ENCODE measurements around the gene MRC2.

The MRC2 gene

DNA sequence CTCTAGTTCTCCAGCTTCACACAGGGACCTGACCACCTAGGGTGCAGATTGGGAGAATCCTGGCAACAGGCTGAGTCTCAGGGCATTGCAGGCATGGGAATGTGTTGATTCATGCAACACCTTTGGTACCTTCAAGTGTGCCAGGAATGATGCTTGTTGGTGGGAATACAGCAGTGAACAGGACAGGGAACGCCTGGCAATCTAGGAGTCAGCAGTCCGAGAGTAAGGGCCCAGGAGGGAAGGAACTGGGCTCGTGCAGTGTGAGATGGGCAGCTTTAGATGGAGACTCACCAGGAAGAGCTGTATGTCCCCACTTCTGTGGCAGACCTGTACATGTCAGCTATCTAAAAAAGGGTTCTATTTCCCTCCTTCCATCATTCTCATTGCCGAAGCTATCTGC, 12.0 kb upstream of the MRC2 start:
- DNase-seq, result no peak

DNA sequence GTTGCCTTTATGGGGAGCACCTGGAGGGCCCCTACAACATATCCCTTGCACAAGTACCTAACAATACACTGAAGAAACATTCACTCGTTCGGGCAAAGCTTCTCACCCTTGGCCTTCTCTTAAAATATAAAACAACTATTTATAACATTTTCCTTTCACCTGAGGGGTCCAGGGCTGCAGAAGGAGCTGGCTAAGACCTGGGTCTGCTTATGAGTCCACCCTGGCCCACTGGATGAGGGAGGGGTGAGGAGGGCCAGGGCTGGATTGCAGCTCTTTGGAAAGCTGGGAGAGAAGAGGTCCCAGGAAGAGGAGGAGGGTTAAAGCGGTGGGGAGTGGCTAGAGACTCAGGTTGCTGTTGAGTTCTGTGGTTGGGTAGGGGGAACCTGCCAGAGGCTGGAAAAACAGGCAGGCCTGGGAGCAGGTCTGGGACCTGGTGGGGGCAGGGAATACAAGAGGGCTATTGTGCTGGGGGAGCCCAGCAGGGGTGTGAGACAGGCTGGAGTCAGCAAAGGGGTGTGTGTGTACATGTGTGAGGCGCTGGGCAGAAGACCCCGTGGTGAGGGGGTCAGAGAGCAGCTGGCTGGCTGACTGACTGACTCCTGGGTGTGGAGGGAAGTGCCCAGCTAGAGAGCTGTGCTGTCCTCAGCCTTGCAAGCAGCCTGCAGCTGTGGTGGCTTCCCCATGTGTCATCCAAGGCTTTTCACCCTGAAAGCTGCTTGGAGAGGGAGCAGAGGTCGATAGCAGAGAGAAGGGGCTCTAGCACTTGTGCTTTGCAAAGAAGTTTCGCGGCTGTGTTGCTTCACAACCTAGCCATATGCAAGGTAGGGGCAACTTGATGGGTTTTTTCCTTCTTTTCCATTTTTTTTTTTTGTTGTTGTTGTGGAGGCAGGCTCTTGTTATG, 10.2 kb upstream of the MRC2 start:
- DNase-seq, result no peak

DNA sequence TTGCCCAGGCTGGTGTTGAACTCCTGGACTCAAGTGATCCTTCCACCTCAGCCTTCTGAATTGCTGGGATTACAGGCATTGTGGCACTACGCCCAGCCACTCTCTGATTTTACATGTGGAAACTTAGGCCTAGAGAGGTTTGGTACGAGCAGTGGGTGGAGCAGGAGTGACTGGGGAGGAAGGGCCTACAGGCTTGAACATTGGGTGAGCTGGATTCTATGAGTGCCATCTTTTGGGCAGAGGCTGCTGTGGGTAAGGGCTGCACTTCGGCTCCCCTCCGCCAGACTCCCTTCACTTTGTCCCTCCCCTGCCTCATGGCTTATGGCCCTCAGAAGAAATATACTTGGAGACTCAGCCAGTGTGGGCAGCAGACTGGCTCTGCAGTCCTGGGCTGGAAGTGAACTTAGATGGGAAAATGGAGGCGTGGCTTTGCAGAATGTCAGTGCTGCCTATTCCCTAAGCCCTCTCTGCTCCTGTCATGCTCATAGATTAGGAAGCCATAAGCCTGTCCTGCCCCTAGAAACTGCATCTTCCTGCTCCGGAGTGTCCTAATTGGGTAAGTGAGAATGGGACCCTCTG, 9.5 kb upstream of the MRC2 start:
- DNase-seq, result no peak

DNA sequence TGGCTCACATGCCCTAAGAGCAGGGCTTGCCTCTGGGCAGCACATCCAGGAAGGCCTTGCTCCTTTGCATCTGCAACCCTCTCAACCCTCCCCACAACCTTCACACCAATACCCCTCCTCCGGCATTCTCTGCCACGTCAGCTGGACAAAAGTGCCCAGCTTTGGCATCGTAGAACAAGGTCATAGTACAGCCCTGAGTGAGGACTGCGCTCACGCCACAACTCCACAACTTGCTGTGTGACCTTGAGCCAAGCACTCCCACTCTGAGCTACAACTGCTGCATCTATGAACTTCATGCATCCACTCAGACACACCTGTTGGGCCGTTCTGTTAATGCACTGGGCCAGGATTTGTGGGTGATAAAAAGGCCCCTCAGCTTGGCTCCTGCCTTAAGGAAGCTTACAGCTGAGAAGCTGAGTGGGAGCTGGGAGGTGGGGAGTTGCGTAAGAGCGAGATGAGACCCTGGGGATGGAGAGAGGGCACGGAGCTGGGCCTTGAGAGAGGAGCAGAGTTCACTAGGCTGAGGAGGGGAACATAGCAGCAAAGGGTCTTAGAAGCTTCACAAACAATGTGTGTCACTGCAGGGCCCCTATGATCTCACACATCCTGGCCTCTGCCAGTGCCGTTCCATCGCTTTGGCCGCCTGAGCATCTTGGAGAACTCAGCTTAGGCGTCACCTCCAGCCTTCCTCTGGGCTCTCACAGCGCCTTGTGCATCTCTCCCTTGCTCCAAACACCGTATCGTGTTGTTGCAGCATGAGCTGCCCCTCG, 8.6 kb upstream of the MRC2 start:
- DNase-seq, result no peak

DNA sequence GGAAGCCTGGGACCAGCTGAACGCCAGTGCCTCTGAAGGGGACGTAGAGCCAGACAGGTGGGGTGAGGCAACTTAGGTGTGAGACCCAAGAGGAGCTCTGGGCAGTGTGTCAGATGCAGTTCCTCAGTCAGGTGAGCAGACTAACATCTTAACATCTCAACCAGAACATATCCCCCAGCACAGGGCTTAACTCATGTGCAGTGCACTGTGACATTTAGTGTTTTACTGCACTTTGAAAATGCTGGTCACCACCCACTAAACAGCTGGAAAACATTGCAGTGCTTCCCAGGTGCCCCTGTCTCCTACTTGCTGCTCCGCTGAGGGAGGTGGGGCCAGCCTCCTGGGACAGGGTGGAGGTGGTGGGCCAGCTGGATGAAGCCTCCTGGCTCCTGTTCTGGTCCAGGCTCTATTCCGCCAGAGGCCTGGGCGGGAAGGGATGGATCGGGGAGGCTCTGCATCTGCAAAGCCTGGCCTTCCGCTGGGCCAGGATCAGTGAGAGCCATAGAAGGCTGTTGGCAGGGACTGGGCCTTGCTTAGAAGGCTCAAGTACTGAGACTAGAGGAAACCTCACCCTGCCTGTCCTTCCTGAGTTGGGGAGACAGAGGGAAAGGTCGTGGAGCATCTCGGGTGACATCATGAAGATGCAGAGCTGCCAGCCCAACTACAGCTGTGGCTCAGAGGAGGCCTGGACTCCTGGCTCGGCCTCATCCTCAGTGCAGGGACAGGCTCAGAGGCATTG, 7.9 kb upstream of the MRC2 start:
- DNase-seq, result no peak

DNA sequence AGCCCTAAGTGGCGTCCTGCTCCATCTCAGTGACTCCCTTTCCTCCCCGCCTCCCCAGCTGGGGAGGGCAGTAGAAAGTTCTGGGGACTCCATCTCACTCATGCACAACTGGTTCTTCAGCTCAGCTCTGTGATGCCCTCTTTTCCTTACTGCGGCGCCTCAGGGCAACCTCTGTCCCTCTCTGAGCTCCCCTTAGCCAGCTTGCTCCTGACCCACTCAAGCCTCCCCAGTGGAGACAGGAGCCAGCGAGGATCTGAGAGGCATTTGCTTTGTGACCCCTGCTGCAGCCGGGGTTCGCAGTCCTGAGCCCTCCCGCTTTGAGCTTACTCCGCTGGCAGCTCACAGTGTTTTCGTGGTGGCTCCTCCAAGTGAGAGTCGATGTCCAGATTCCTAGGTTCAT, 6.2 kb upstream of the MRC2 start:
- DNase-seq, result no peak

GRCh38 chr17:62625184-62625869, 2.1 kb upstream of the MRC2 start:
- no peak for DNase-seq

DNA sequence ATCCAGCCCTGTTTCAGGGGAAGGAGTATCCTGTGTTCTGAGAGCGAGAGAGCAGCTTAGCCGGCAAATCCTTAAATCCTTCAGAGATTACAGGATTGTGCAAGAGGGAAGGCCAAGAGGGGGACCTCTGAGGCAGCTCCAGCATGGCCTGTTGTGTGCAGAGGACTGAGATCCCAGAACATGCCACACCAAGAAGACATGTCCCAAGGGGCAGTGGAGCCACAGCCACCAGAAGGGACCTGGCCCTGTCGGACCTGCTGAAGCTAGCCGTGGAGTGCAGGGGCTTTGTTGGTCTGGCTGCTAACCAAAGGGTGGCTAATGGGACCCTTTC, 1.6 kb upstream of the MRC2 start:
- no peak for DNase-seq

DNA sequence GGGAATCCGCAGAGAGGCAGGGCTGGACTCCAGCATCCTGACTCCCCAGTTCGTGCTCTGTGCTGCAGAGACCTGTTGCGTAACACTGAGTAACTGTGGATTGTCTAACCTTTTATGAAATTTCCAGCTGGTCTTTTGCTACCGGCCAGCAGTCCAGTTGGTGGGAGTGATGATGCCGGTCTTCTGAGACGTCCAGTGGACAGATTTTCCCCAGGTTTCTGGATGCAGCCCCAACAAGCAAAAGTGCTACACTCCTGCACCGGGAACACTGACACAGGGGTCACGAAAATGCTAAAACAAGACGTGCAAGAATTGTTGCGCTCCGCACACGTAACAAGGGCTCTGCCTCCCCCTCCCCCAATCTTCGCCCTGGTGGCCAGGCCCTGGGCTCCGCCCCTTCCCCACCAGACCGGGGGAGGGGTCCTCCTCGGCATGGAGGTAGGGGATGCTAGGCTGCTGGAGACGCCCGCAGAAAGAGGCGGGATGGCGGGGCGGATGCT, 701 bp upstream of the MRC2 start:
- no peak for DNase-seq

GRCh38 chr17:62627904-62628633, 599 bp downstream of the MRC2 start:
- no peak for DNase-seq

DNA sequence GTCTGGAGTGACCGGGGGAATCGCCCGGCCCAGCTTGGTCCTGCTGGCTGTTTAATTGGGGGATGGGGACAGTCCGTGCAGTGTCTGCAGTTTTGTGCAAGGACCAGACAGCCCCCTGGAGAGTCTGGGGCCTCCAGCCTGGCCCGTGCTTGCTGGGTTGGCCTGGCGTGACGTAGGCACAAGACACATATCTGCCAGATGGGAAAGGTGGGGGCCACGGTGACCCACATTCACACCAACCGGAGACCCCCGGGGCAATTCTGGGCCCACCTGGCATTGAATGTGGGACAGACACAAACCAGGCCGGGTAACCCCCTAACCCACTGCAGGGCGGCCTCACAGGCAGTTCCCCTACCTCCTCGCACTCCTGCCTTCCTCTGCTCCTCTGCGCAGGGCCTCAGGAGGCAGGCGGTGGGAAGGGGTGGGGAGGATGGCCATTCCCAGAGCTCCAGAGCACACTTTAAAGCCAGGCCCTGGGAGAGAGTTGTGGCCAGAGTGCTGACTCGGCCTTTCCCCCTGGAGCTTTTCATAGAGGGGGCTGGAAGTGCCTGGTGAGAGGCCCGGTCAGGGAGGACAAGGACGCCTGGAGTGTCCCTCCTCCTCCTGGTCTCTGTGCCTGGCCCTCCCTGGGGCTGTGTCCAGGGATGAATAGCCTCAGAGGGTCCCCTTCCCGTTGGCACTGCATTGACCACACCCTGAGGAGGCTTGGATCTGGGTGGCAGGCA, 1.5 kb downstream of the MRC2 start:
- DNase-seq, result no peak

DNA sequence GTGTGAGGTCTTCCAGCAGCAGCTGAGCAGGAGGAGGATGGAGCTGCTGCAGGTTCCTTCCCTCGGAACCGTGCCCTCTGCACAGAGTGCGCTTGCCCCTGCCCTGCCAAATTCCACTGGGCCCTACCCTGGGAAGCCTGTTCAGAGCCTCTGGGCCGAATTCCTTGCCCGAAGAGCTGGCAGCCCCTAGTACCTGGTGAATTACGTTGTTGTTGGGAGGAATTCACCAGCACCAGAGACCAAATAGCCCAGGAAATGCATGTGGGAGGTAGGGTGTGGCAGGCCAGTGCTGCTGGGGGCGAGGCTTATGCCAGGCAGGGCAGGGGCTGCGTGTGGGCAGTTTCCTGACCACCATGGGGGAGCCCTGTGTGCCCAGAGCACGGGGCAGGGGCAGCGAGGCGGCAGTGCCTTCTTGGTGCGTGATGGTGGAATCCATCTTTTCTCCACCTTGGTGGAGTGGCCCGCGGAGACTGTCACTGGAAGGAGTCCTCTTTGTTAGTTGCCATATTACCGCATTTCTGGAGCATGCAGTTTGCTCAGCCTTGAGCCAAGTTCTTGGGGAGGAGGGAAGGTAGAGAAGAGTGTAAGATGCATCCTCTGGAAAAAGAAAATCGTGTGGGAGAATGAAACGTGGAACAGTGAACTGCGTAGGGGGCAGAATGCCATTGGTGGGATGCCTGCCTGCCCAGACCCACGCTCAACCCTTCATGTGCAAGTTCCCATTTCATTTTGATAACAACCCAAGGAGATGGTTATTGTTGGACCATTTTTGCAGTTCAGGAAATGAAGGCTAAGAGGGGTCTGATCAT, 2.3 kb downstream of the MRC2 start:
- no peak for DNase-seq

DNA sequence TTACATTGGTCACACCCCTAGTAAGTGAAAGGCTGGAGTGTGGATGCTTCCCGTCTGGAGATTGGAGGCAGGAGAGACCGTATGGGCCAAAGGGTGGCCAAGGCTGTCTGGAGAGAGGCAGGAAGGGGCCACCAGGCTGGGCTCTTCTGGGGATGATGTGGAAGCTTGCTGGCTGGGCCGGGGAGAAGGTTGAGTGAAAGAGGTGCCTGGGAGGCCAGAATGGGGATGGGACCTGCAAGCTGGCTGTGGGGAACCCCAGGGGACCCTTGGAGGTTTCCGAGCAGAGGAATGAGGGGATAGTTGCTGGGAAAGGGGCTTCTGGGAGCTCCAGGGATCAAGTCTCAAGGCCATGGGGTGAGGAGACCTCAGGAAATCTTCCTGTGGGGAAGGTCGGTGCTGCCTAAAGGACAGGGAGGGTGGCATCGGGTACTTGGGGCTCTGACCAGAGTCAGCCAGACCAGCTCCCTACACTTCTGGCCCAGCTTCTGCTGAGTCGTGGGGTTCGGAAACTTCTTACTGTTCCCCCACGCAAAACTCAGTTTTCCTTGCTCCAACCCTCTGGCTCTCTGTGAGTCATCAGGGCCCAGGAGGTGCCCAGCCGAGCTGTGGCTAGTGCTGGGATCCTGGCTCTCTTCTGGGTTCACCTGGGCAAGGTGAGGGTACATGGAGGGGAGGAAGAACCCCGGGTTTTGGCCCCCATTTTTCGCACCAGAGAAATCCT, 3.1 kb downstream of the MRC2 start:
- DNase-seq, result no peak

DNA sequence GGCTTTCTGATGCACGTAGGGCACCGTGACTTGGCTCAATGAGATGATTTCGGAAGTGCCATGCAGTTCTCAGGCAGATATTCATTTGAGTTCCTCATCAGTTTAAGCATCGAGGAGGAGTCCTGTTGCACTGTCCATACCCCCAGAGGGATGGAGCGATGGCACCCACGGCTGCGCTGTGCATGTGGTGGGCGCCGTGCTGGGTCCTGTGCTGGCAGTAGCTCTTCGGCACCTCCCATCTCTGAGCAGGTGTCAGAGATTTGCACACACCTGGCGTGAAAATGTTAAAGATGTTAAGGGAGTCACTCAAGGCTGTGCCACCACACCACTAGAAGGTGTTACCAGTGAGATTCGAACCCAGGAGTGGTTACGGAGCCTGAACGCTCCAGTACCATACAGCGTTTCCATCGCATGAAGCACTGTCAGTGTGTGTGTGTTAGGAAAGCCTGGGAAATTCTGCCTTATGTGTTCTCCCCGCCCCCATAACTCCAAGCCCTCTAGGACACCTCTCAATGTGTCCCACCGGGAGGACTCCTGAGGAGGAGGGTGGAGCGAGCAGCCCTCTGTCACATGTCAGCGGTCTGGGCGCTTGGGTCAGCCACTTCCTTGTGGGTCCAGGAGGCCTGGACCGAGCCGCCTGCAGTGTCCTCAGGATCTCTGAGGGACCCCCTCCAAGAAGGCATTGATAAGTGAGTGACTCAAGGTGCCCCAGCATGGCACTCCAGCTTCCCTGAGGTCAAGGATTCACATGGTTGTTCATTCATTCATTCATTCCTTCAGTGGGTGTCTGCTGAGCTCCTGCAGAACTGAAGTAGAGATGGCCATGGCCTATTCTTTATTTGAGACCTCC, 3.8 kb downstream of the MRC2 start:
- no peak for DNase-seq

- no peak for DNase-seq
Observed at GRCh38 chr17:62631936-62632924, 4.8 kb downstream of the MRC2 start.

DNA sequence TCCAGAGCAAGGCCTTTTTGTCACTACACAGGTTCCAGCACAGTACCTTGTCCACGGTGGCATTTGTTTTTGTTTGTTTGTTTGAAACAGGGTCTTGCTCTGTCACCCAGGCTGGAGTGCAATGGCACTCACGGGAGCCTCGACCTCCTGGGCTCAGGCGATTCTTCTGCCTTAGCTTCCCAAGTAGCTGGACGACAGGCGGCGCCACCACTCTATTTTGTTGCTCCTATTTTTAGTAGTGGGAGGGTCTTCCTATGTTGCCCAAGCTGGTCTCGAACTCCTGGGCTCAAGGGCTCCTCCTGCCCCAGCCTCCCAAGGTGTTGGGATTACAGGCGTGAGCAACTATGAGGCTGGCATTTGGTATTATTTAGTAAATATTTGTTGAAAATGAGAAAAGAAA, 10.3 kb downstream of the MRC2 start:
- no peak for DNase-seq

DNA sequence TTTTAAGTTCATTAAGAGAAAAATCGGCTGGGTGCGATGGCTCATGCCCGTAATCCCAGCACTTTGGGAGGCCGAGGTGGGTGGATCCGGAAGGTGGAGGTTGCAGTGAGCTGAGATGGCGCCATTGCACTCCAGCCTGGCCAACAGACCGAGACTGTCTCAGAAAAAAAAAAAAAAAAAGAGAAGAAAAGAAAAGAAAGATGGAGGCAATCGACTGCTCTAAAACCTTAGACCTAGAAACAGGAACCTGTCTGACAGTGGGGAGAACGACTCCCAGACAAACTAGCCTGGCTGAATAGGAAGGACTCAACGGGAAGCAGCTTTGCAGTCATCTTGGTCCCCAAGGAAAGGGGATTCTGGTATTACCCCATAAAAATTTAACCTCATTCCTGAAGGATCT, 13.7 kb downstream of the MRC2 start:
- DNase-seq, result no peak
